Measurements from ENCODE around the gene STK17B.
"Not testable (repeated sequence)": the region's sequence is repeated elsewhere in the genome, so short reads cannot be mapped to it uniquely, and the experiment has no call there.

The STK17B gene

GRCh38 chr2:196123679-196124373, 47.6 kb downstream of the STK17B start:
- in situ Hi-C loops (cut with MboI; ENCODE audit: low sequenced_read_pairs): loop anchor here (10.0 to 25.0 kb wide), 2 partner anchors 221 to 338 kb away; no protein-coding TSS in a partner anchor

DNA sequence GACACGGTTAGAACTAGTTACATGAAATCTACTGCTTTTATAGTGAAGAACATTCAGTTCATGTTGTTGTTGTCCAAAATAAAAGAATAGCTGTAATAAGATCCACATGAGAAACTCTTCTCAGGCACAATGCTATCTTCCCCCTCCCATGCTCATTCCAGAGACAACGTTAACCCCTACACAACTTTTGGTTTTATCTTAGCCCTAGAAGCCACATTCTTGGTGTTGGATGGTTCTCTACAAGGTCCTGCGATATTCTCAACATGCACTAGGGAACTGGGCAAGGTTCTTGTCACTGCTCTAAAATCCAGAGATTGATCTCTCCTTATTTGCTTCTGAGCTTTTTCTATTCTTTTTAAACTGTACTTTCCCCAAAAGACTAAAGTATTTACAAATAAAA, 51.5 kb downstream of the STK17B start:
- in situ Hi-C loops (cut with MboI; ENCODE audit: low sequenced_read_pairs): loop anchor here (10.0 to 25.0 kb wide), 2 partner anchors 225 to 342 kb away; no protein-coding TSS in a partner anchor

- in situ Hi-C loops (cut with MboI; ENCODE audit: low sequenced_read_pairs): loop anchor here (25.0 kb wide), 1 partner anchor 345 kb away; no protein-coding TSS in a partner anchor
These were observed 54.1 kb downstream of the STK17B start for GRCh38 chr2:196117214-196117705.

- in situ Hi-C loops (cut with MboI; ENCODE audit: low sequenced_read_pairs): loop anchor here (25.0 kb wide), 1 partner anchor 349 kb away; no protein-coding TSS in a partner anchor
These were observed 58.1 kb downstream of the STK17B start for GRCh38 chr2:196113061-196113974.

- in situ Hi-C loops (cut with MboI; ENCODE audit: low sequenced_read_pairs): loop anchor here (25.0 kb wide), 1 partner anchor 350 kb away; no protein-coding TSS in a partner anchor
These were observed 58.9 kb downstream of the STK17B start for GRCh38 chr2:196112418-196113034.

- in situ Hi-C loops (cut with MboI; ENCODE audit: low sequenced_read_pairs): loop anchor here (25.0 kb wide), 1 partner anchor 354 kb away; no protein-coding TSS in a partner anchor
These were observed 62.8 kb downstream of the STK17B start for GRCh38 chr2:196108604-196109003.

DNA sequence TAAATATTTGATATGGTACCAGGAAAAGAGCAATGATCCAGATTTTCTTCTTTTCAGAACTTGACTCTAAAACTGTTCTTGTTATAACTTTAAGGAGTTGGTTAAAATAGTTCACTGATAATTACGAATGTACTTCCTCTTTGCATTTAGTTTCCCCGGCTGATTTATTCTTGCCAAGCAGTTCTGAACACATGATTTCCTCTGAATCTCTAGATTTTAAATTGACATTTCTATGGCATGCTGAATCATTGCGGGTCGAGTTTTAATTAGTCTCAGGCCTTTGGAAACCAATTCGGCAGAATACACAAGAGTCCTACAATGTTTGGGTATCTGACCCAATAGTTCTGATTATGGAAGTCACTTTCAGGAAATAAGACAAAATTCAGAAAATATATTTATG, 65.4 kb downstream of the STK17B start:
- in situ Hi-C loops (cut with MboI; ENCODE audit: low sequenced_read_pairs): loop anchor here (25.0 kb wide), 1 partner anchor 356 kb away; no protein-coding TSS in a partner anchor

GRCh38 chr2:196104066-196104465, 67.3 kb downstream of the STK17B start:
- in situ Hi-C loops (cut with MboI; ENCODE audit: low sequenced_read_pairs): loop anchor here (25.0 kb wide), 1 partner anchor 358 kb away; no protein-coding TSS in a partner anchor

DNA sequence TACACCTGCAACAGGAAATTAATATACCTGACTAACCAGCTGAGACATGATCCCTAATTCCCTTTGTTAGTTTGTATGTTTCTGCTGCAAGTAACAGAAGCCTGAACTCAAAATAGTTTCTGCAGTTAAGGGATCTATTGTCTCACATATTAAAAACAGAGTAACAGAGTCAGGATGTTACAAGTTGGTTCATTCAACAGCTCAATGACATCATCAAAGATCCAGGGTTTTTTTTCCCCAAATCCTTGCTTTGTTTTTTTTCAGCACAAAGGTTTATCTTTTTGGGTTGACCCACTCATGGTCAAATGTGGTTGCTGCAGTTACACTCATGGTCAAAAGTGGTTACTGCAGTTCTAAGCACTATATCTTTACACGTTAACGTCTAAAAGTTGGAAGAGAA, 67.8 kb downstream of the STK17B start:
- in situ Hi-C loops (cut with MboI; ENCODE audit: low sequenced_read_pairs): loop anchor here (25.0 kb wide), 1 partner anchor 359 kb away; no protein-coding TSS in a partner anchor

DNA sequence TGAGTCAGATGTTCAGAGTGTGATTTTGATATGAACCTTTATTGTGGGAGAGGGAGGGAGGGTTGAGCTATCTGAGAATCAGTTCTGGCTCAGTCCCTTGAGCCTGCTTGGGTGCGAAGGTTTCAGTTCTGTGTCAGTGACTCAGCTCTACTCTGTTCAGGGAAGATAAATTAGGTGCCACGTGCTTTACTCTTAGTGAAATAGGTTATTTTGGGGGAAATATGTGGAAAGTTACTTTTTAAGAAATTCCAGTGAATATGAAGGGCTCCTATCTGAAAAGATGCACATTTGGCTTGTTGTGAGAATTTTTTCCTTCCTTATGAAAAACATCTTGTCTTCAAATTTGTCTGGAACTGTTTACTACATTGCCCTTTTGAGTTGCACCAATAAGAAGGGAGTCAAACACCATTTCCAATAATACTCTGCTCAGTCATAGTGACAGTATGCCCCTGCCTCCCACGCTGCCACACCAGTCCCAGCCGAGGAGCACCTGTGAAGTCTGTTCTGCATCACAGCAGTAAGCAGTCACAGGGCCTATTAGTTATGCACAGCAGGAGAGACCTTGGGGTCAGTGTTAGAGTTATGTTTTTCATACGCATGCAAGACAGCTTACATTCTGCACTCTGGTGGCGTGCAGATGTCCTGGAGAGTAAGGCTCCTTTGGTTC, 69.9 kb downstream of the STK17B start:
- in situ Hi-C loops (cut with MboI; ENCODE audit: low sequenced_read_pairs): loop anchor here (25.0 kb wide), 1 partner anchor 361 kb away; no protein-coding TSS in a partner anchor

GRCh38 chr2:196099916-196100315, 71.5 kb downstream of the STK17B start:
- in situ Hi-C loops (cut with MboI; ENCODE audit: low sequenced_read_pairs): loop anchor here (25.0 kb wide), 1 partner anchor 362 kb away; no protein-coding TSS in a partner anchor

DNA sequence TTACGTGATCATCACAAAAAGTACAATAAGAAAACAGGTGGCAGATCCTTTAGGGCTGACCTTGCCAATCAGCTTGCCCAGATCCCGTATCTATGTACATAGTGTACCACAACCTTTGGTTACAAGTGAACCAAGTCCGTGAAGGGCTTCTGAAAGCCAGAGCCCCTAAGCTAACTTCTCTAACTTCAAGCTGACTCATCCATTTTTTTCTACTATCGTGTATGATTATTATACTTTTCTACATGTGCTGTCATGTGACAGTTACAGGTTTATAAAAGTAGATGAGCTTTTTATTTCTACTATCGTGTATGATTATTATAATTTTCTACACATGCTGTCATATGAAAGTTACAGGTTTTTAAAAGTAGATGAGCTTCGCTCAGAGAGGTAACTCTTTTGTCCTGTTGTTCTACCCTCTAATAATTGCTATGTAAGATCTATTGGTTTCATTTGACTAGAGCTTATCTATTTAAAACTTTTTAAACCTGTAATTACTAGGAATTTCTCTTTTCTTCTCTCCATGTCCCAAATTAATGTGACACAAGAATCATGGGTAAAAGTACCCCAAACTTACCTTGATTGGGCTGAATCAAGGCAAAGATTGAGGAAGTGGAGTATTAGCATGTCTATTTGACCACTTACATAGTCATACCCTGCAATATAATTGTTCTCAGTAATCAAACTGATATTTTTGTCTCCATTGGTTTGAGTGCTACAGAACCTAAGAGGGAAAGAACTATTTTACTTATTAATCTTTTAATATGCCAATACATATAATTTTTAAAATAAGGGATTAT, 73.3 kb downstream of the STK17B start:
- in situ Hi-C loops (cut with MboI; ENCODE audit: low sequenced_read_pairs): no loop called here

DNA sequence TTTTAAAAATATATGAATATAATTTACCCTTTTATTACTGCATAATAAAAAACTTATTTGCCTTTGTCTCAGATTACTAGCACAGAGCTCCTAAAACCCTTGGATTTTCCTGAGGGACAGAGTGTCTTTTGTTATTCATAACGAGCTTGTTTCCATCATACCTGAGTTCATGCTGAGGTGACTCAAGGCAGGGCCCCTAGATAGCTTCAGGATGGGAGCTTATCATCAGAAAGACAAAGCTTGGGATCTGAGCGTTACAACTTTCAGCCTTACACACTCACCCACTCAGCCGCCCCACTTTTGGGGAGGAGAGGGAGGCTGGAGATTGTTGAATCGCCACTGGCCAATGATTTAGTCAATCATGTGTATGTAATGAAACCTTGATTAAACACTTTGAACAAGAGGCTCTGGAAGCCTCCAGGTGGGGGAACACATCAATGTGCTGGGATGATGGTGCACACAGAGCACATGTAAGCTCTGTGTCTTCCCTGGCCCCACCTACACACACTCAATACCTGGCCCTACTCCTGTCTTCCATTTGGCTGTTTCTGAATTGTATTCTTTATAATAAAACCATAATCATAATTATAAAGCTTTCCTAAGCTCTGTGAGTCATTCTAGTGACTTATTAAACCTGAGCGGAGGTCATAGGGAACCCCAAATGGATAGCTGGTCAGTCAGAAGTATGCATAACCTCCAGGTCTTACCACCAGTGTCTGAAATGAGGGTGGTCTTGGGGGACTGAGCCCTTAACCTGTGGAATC, 74.2 kb downstream of the STK17B start:
- in situ Hi-C loops (cut with MboI; ENCODE audit: low sequenced_read_pairs): no loop called here

GRCh38 chr2:196096264-196096663, 75.1 kb downstream of the STK17B start:
- in situ Hi-C loops (cut with MboI; ENCODE audit: low sequenced_read_pairs): no loop called here

DNA sequence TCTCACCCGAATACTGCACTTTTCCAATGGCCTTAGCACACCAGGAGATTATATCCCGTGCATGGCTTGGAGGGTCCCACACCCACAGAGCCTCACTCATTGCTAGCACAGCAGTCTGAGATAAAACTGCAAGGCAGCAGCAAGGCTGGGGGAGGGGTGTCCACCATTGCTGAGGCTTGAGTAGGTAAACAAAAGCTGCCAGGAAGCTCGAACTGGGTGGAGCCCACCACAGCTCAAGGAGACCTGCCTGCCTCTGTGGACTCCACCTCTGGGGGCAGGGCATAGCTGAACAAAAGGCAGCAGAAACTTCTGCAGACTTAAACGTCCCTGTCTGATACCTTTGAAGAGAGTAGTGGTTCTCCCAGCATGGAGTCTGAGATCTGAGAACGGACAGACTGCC, 81.9 kb downstream of the STK17B start:
- in situ Hi-C loops (cut with MboI; ENCODE audit: low sequenced_read_pairs): not testable (repeated sequence)

- in situ Hi-C loops (cut with MboI; ENCODE audit: low sequenced_read_pairs): no loop called here
These were observed 83.2 kb downstream of the STK17B start for GRCh38 chr2:196088203-196088602.

GRCh38 chr2:196086517-196087368, 84.6 kb downstream of the STK17B start:
- in situ Hi-C loops (cut with MboI; ENCODE audit: low sequenced_read_pairs): no loop called here

- in situ Hi-C loops (cut with MboI; ENCODE audit: low sequenced_read_pairs): no loop called here
These were observed 87.8 kb downstream of the STK17B start for GRCh38 chr2:196083601-196084000.

All from HL-60/S4 treated with phorbol 12-myristate 13-acetate at 8.2 ng/mL for 4 days and 3 days (cell line).